ENCODE measurements around the gene SERTM2.
A peak's percentile ranks its signal among the peaks of the same experiment; 100 is the strongest.
"Not testable (repeated sequence)": the region's sequence is repeated elsewhere in the genome, so short reads cannot be mapped to it uniquely, and the experiment has no call there.

SERTM2 gene

GRCh38 chrX:111511477-111511876 lies at the start of gene SERTM2:
SERTM2 (plus strand) TSS chrX:111511645; CDS start chrX:111518858, 7,213 bp downstream.
- no peak for DNase-seq

- DNase-seq = no peak
Observed at GRCh38 chrX:111465669-111466068, 45.8 kb upstream of the SERTM2 start.

- no peak for DNase-seq
Observed at GRCh38 chrX:111467896-111468295, 43.5 kb upstream of the SERTM2 start.

GRCh38 chrX:111470681-111471403 lies 40.6 kb upstream of the SERTM2 start:
- DNase-seq = no peak

- no peak for DNase-seq
Observed at GRCh38 chrX:111481896-111482295, 29.5 kb upstream of the SERTM2 start.

- DNase-seq = no peak
Observed at GRCh38 chrX:111483135-111483534, 28.3 kb upstream of the SERTM2 start.

GRCh38 chrX:111483881-111484280 lies 27.6 kb upstream of the SERTM2 start:
- DNase-seq = no peak

GRCh38 chrX:111490688-111491087 lies 20.8 kb upstream of the SERTM2 start:
- DNase-seq = no peak

GRCh38 chrX:111492085-111492484 lies 19.4 kb upstream of the SERTM2 start:
- DNase-seq = no peak

- no peak for DNase-seq
Observed at GRCh38 chrX:111498538-111499103, 12.8 kb upstream of the SERTM2 start.

GRCh38 chrX:111503485-111503993 lies 7.9 kb upstream of the SERTM2 start:
- no peak for DNase-seq

GRCh38 chrX:111504941-111505340 lies 6.5 kb upstream of the SERTM2 start:
- DNase-seq = no peak

GRCh38 chrX:111505783-111506182 lies 5.7 kb upstream of the SERTM2 start:
- DNase-seq = no peak

- no peak for DNase-seq
Observed at GRCh38 chrX:111506826-111507225, 4.6 kb upstream of the SERTM2 start.

GRCh38 chrX:111507933-111508332 lies 3.5 kb upstream of the SERTM2 start:
- no peak for DNase-seq

GRCh38 chrX:111515298-111515697 lies 3.9 kb downstream of the SERTM2 start:
- DNase-seq = no peak

GRCh38 chrX:111518667-111519066 lies 7.2 kb downstream of the SERTM2 start:
- no peak for DNase-seq

- DNase-seq = peak; percentile 61
Observed at GRCh38 chrX:111519215-111519614, 7.8 kb downstream of the SERTM2 start.

GRCh38 chrX:111520506-111520905 lies 9.1 kb downstream of the SERTM2 start:
- DNase-seq = no peak

- no peak for DNase-seq
Observed at GRCh38 chrX:111521169-111521568, 9.7 kb downstream of the SERTM2 start.

GRCh38 chrX:111543212-111543741 lies 31.8 kb downstream of the SERTM2 start:
- no peak for DNase-seq

GRCh38 chrX:111549235-111549634 lies 37.8 kb downstream of the SERTM2 start:
- DNase-seq = not testable (repeated sequence)

GRCh38 chrX:111555406-111555958 lies 44.0 kb downstream of the SERTM2 start:
- DNase-seq = no peak

GRCh38 chrX:111560801-111561200 lies 49.4 kb downstream of the SERTM2 start:
- no peak for DNase-seq
